ENCODE results near the gene NKG7. TPM values are rescaled to one million over a fixed set of nuclear protein-coding genes. Genes with fewer than 3 reads are reported as not detected.

Gene NKG7
- total and polyA plus RNA-seq, 2 of the 13 experiments (the other 11 are each of a cell fraction or from before 2014, with no cell fraction given) = 0.40 TPM; not detected in 1

GRCh38 chr19:51339687-51340656 lies 32.5 kb downstream of the NKG7 start (continued):
- TF ChIP-seq ZBTB39 (CRISPR knock-in tag; IDR thresholded peaks at IDR 0.05) (no peak), ZNF431 (CRISPR knock-in tag; IDR thresholded peaks at IDR 0.05; ENCODE audit: borderline replicate concordance, low read depth) (no peak), TFDP1 (CRISPR knock-in tag; IDR thresholded peaks at IDR 0.05; ENCODE audit: borderline replicate concordance) (peak; percentile 57; the same call in 1 of the 2 replicates), ZNF749 (CRISPR knock-in tag; IDR thresholded peaks at IDR 0.05; ENCODE audit: borderline replicate concordance) (no peak), SKIL (CRISPR knock-in tag; IDR thresholded peaks at IDR 0.05; ENCODE audit: borderline replicate concordance) (peak; percentile 32; the same call in 1 of the 2 replicates), GMEB2 (CRISPR knock-in tag; IDR thresholded peaks at IDR 0.05; ENCODE audit: low read depth) (no peak), IKZF4 (CRISPR knock-in tag; IDR thresholded peaks at IDR 0.05; ENCODE audit: borderline replicate concordance, low read depth, not compliant biosample characterization) (no peak), ZBTB8A (CRISPR knock-in tag; IDR thresholded peaks at IDR 0.05; ENCODE audit: borderline replicate concordance, low read depth) (no peak), GZF1 (CRISPR knock-in tag; IDR thresholded peaks at IDR 0.05) (no peak), MBNL3 (CRISPR knock-in tag; conservative IDR thresholded peaks at IDR 0.05) (no peak), MIER2 (CRISPR knock-in tag; IDR thresholded peaks at IDR 0.05) (no peak), ZNF362 (CRISPR knock-in tag; IDR thresholded peaks at IDR 0.05; ENCODE audit: borderline replicate concordance) (no peak), LBX2 (CRISPR knock-in tag; IDR thresholded peaks at IDR 0.05; ENCODE audit: borderline replicate concordance) (no peak), SOX13 (IDR thresholded peaks at IDR 0.05) (no peak), SOX13 (CRISPR knock-in tag; conservative IDR thresholded peaks at IDR 0.05 in 1 of 2, IDR thresholded peaks at IDR 0.05 in 1 of 2) (0 out of 4 replicates have a peak, but pooled peaks of 1 of the 2 experiments have one; percentile 14), PAX8 (CRISPR knock-in tag; IDR thresholded peaks at IDR 0.05; ENCODE audit: borderline replicate concordance) (no peak), ZKSCAN1 (IDR thresholded peaks at IDR 0.05; ENCODE audit: low read length) (no peak), CHD4 (IDR thresholded peaks at IDR 0.05; ENCODE audit: borderline replicate concordance, low read length) (no peak)

All from HepG2 (cell line).